HepG2 (cell line): ENCODE measurements around the gene STX5. TPM values are rescaled to one million over a fixed set of nuclear protein-coding genes. Genes with fewer than 3 reads are reported as not detected.

Source experiments
- ATAC-seq: fragments of 200-7000 bp; cut with Tn5 transposase; 3 replicates; pipeline ENCODE4 v1.9.1; 2020; ENCODE audit warnings: mild to moderate bottlenecking, moderate library complexity
- BruUV-seq: library from RNA; stranded (reverse); fragments of 400-500 nt; replicated peaks from 2 replicates; lab custom pipeline; 2021; lab: Mats Ljungman, UMichigan
- CTCF ChIA-PET: fragments of 300-600 bp; formaldehyde crosslinking; extraction: SDS; loops from one replicate; lab custom pipeline; 2021; ENCODE audit warnings: low total read pairs, inconsistent platforms, low intra/inter-chr PET ratio; lab: Yijun Ruan, JAX
- POLR2A ChIA-PET: fragments of 350-600 bp; sonication (Branson Sonifier 250); formaldehyde crosslinking; loops from one replicate; lab custom pipeline; 2020; ENCODE audit warnings: antibody characterized with exemption, inconsistent platforms; lab: Yijun Ruan, JAX
- DNase-seq: peaks from one replicate; pipeline ENCODE4 v3.0.0-alpha.2; 2015; ENCODE audit warnings: low spot score
- FAIRE-seq: peaks from 3 replicates; lab custom pipeline; 2011; peaks lifted over from hg19 to GRCh38; lab: Jason Lieb, UNC
- H2AFZ ChIP-seq: one replicate; pipeline ENCODE4 v1.6.1; 2011; ENCODE audit warnings: low read length, inconsistent platforms
- H3K27ac ChIP-seq: fragments of 300-600 bp; 3 replicates; pipeline ENCODE4 v1.8.0; 2011; ENCODE audit warnings: mixed run types, mild to moderate bottlenecking, mixed read lengths, low read length, inconsistent platforms; ENCODE audit not compliant: insufficient read depth; ENCODE audit errors: extremely low read length
- H3K27me3 ChIP-seq, 2 experiments: fragments of 200-600 bp in 1 of 2; 2 replicates in 1 of 2; 3 replicates in 1 of 2; pipeline versions ENCODE4 v1.6.0 to v1.8.0; 2011; ENCODE audit warnings: low read length in 2 of 2, mild to moderate bottlenecking in 2 of 2, moderate library complexity in 2 of 2, inconsistent platforms in 1 of 2; ENCODE audit not compliant: insufficient read depth in 2 of 2, control insufficient read depth in 1 of 2
- H3K36me3 ChIP-seq, 2 experiments: fragments of 200-600 bp in 1 of 2; replicated peaks in 1 of 2; 2 replicates in 1 of 2; 3 replicates in 1 of 2; pipeline versions ENCODE4 v1.5.1 to v1.8.0; 2011; ENCODE audit warnings: low read length in 2 of 2, inconsistent platforms in 1 of 2; ENCODE audit not compliant: insufficient read depth in 2 of 2, control insufficient read depth in 1 of 2
- H3K4me1 ChIP-seq: 2 replicates; pipeline ENCODE4 v1.5.1; 2012; ENCODE audit warnings: low read length, inconsistent platforms; ENCODE audit not compliant: insufficient read depth
- H3K4me2 ChIP-seq: 2 replicates; pipeline ENCODE4 v1.6.0; 2011; ENCODE audit warnings: low read depth, low read length, inconsistent platforms
- H3K4me3 ChIP-seq, 3 experiments: fragments of 200-600 bp in 1 of 3; sonication (generic), shearing (Covaris generic) in 1 of 3; replicated peaks in 1 of 3; 2 replicates each; pipeline ENCODE4 v1.5.1; 2011 to 2016; ENCODE audit warnings: low read length in 3 of 3, inconsistent platforms in 2 of 3, low read depth in 2 of 3, mild to moderate bottlenecking in 2 of 3, control low read depth in 1 of 3, mixed read lengths in 1 of 3; ENCODE audit not compliant: insufficient read depth in 1 of 3
- H3K79me2 ChIP-seq: one replicate; pipeline ENCODE4 v1.6.1; 2011; ENCODE audit warnings: low read length, inconsistent platforms; ENCODE audit not compliant: insufficient read depth
- H3K9ac ChIP-seq: 2 replicates; pipeline ENCODE4 v1.6.0; 2011; ENCODE audit warnings: mild to moderate bottlenecking, low read depth, low read length, inconsistent platforms; ENCODE audit not compliant: insufficient read depth
- H3K9me3 ChIP-seq: 2 replicates; pipeline ENCODE4 v1.5.1; 2012; ENCODE audit warnings: mild to moderate bottlenecking, low read length
- H4K20me1 ChIP-seq: 2 replicates; pipeline ENCODE4 v1.6.0; 2011; ENCODE audit warnings: inconsistent platforms, mild to moderate bottlenecking, low read length, moderate library complexity; ENCODE audit not compliant: insufficient read depth
- ARID2 ChIP-seq: sonication (generic); formaldehyde crosslinking; IDR thresholded peaks from 2 replicates; pipeline ENCODE4 v1.8.1; 2022; ENCODE audit warnings: mild to moderate bottlenecking, missing genetic modification reagents, borderline replicate concordance
- CBX1 ChIP-seq: IDR thresholded peaks from one replicate; pipeline ENCODE4 v1.6.1; 2016; ENCODE audit warnings: antibody characterized with exemption, low read depth
- DNMT3B ChIP-seq: conservative IDR thresholded peaks from 2 replicates; pipeline ENCODE4 v1.6.1; 2016; ENCODE audit warnings: missing biosample characterization, control low read depth
- HNF4A ChIP-seq: sonication (generic); formaldehyde crosslinking; IDR thresholded peaks from 2 replicates; pipeline ENCODE4 v1.4.0; 2020; ENCODE audit warnings: missing genetic modification reagents
- NBN ChIP-seq: fragments of 450-650 bp; conservative IDR thresholded peaks from 2 replicates; pipeline ENCODE4 v1.6.1; 2017
- PHF8 ChIP-seq: sonication (generic); formaldehyde crosslinking; IDR thresholded peaks from 2 replicates; pipeline ENCODE4 v1.5.0; 2020; ENCODE audit warnings: missing genetic modification reagents
- ZBTB20 ChIP-seq: sonication (generic); formaldehyde crosslinking; IDR thresholded peaks from 2 replicates; pipeline ENCODE4 v1.8.1; 2023; ENCODE audit warnings: missing genetic modification reagents, low read depth, mild to moderate bottlenecking, borderline replicate concordance
- ZNF121 ChIP-seq: sonication (generic); formaldehyde crosslinking; IDR thresholded peaks from 2 replicates; pipeline ENCODE4 v1.5.0; 2020; ENCODE audit warnings: mild to moderate bottlenecking, missing genetic modification reagents
- ZNF264 ChIP-seq: sonication (generic); formaldehyde crosslinking; IDR thresholded peaks from 2 replicates; pipeline ENCODE4 v1.4.0; 2020; ENCODE audit warnings: missing genetic modification reagents
- WGBS: methylation state at CpG from one replicate; pipeline ENCODE4 v1.1.6; 2017; ENCODE audit warnings: low lambda C conversion rate; 5-methylcytosine and 5-hydroxymethylcytosine counted together
- in situ Hi-C: cut with HindIII; loops from 2 replicates; pipeline ENCODE4 v1.10.0; 2017; ENCODE audit warnings: low pct_unique_long_range_greater_than_20kb; ENCODE audit not compliant: extremely low pct_ligation_motif_present
- intact Hi-C: fragments of 100-400 bp; cut with micrococcal nuclease; formaldehyde crosslinking; loops from one replicate; pipeline ENCODE4 v1.10.0; 2022; ENCODE audit not compliant: unreplicated experiment
- polyA plus RNA-seq, 8 experiments: library from polyadenylated mRNA; depleted of rRNA in 3 of 8; stranded (reverse) in 7 of 8; unstranded in 1 of 8; fragments of >200 nt; fragmentation: Illumina TruSeq in 4 of 8; extraction: Trizol in 4 of 8; gene quantifications; 2 replicates each; pipeline versions ENCODE4 v1.2.1 to v1.2.3, GENCODE V29; 2011 to 2016; ENCODE audit warnings: low read depth in 4 of 8, missing spikeins in 1 of 8, mixed read lengths in 1 of 8; ENCODE audit not compliant: insufficient read depth in 1 of 8
- total RNA-seq, 5 experiments: library from RNA; depleted of rRNA; stranded (reverse); fragments of >200 nt; fragmentation: Illumina TruSeq; extraction: Trizol; gene quantifications; 2 replicates each; pipeline ENCODE4 v1.2.3, GENCODE V29; 2016; ENCODE audit warnings: low read depth in 1 of 5
- TF ChIP-seq, protein P1 (sequence below): sonication (generic); formaldehyde crosslinking; IDR thresholded peaks from 2 replicates; pipeline ENCODE4 v1.4.0; 2020; ENCODE audit warnings: missing genetic modification reagents, borderline replicate concordance
- TF ChIP-seq, protein P2 (sequence below): sonication (generic); formaldehyde crosslinking; IDR thresholded peaks from 2 replicates; pipeline ENCODE4 v1.5.0; 2020; ENCODE audit warnings: missing genetic modification reagents
- TF ChIP-seq, protein P3 (sequence below): sonication (generic); formaldehyde crosslinking; IDR thresholded peaks from 2 replicates; pipeline ENCODE4 v1.4.0; 2020; ENCODE audit warnings: mild to moderate bottlenecking, low read depth, missing genetic modification reagents

The STX5 gene
- total and polyA plus RNA-seq, 2 of the 13 experiments (the other 11 are each of a cell fraction or from before 2014, with no cell fraction given) = 26.9 to 30.0 TPM

DNA sequence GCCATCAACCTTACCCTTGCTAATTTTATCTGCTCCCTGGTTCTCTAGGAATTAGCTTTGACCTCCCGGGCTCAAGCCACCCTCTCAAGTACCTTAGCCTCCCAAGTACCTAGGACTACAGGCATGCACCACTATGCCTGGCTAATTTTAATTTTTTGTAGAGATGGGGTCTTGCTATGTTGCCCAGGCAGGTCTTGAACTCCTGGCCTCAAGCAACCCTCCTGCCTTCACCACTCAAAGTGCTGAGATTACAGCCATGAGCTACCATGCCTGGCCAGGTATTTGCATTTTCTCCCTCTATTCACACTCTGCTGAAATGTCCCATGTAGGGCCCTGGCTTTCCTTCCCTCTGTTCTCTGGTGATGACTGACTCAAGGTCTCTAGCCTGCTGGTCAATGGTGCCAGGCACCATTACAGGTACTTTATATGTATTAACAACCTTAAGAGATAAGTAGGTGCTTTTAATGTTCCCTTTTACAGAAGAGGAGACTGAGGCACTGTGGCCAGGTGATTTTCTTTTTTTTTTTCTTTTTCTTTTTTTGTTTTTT lies 16.0 kb upstream of the STX5 start:
- no peak for FAIRE-seq
- CTCF ChIA-PET = no interaction called here
- DNase-seq = no peak
- H3K4me1 ChIP-seq = peaks cover 60% of the 10 kb centered on the region
- ATAC-seq = 0 out of 3 replicates have a peak, but pooled peaks have one; percentile 3
- BruUV-seq = no TSS peak
- no peak overlapping the region for H2AFZ ChIP-seq
- peaks cover 2% of the 10 kb centered on the region for H3K79me2 ChIP-seq
- peaks cover 5 to 11% of the 10 kb centered on the region in 2 experiments for H3K36me3 ChIP-seq
- no peak overlapping the region for H3K4me2 ChIP-seq
- no peak overlapping the region for H3K4me3 ChIP-seq
- WGBS = 61% methylated on average over 1 of the region's 1 CpG
- in situ Hi-C loops = no loop called here
- no peak overlapping the region for H3K9ac ChIP-seq
- TF ChIP-seq, protein P1, sequence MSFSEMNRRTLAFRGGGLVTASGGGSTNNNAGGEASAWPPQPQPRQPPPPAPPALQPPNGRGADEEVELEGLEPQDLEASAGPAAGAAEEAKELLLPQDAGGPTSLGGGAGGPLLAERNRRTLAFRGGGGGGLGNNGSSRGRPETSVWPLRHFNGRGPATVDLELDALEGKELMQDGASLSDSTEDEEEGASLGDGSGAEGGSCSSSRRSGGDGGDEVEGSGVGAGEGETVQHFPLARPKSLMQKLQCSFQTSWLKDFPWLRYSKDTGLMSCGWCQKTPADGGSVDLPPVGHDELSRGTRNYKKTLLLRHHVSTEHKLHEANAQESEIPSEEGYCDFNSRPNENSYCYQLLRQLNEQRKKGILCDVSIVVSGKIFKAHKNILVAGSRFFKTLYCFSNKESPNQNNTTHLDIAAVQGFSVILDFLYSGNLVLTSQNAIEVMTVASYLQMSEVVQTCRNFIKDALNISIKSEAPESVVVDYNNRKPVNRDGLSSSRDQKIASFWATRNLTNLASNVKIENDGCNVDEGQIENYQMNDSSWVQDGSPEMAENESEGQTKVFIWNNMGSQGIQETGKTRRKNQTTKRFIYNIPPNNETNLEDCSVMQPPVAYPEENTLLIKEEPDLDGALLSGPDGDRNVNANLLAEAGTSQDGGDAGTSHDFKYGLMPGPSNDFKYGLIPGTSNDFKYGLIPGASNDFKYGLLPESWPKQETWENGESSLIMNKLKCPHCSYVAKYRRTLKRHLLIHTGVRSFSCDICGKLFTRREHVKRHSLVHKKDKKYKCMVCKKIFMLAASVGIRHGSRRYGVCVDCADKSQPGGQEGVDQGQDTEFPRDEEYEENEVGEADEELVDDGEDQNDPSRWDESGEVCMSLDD (CRISPR knock-in tag) = no peak
- peak; percentile 63; the same call in 1 of the 2 replicates for TF ChIP-seq ZNF121 (CRISPR knock-in tag)
- TF ChIP-seq, all 625 proteins: peak for 1
- intact Hi-C loops = no loop called here
- Histone ChIP-seq H3K9me3 (no peaks in the 10 kb centered on the region), H3K27ac (no peak overlapping the region), H4K20me1 (peaks cover 12% of the 10 kb centered on the region), H3K27me3 (no peaks in the 10 kb centered on the region)
- POLR2A ChIA-PET = interaction anchor here (1.3 kb wide), 1 partner anchor 9 kb away, joined by 3 read pairs; no protein-coding TSS in a partner anchor

DNA sequence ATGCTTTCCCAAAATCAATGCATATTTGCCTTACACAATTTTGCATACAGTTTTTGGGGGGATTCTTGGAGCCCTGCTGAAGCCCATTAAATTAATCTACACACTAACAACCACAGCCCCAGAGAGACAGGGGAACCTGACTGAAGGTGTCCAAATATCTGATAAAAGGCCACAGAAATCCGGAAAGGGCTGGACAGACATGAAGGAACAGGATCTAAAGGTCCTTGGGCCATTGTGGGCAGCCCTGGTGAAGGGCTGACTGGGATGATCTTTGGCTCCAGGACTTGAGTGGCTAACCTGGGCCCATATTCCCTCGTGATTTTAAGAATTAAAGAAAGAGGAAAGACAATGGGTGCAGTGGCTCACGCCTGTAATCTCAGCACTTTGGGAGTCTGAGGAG lies 14.3 kb upstream of the STX5 start:
- BruUV-seq = no TSS peak
- no peaks in the 10 kb centered on the region for H3K36me3 ChIP-seq
- peaks cover 50% of the 10 kb centered on the region for H3K4me1 ChIP-seq
- intact Hi-C loops (no loop called here), in situ Hi-C loops (no loop called here)
- 0 out of 2 replicates have a peak overlapping the region, but pooled peaks have one; percentile 8 for H3K9ac ChIP-seq
- no peaks in the 10 kb centered on the region for H3K9me3 ChIP-seq
- H3K79me2 ChIP-seq = no peaks in the 10 kb centered on the region
- no peaks in the 10 kb centered on the region for H3K27me3 ChIP-seq
- H3K4me3 ChIP-seq = no peak overlapping the region
- ATAC-seq = peak; percentile 5; the same call in 1 of the 3 replicates
- H4K20me1 ChIP-seq = no peaks in the 10 kb centered on the region
- no peak for FAIRE-seq
- peak; percentile 69 for DNase-seq
- H2AFZ ChIP-seq = no peak overlapping the region
- H3K27ac ChIP-seq = peak overlapping the region; percentile 48
- peak overlapping the region; percentile 23; the same call in 1 of the 2 replicates for H3K4me2 ChIP-seq
- 25% methylated on average over 3 of the region's 3 CpGs for WGBS
- ChIA-PET CTCF (no interaction called here), POLR2A (interaction anchor here (4.9 kb wide), 1 partner anchor 10 kb away, joined by 51 read pairs; no protein-coding TSS in a partner anchor)
- TF ChIP-seq CBX1 (no peak), NBN (no peak), ZBTB20 (CRISPR knock-in tag) (no peak), ZNF121 (CRISPR knock-in tag) (no peak), PHF8 (CRISPR knock-in tag) (no peak), ZNF264 (CRISPR knock-in tag) (no peak), DNMT3B (CRISPR knock-in tag) (no peak), HNF4A (CRISPR knock-in tag) (peak; percentile 82), ARID2 (CRISPR knock-in tag) (no peak)
- TF ChIP-seq, protein P2, sequence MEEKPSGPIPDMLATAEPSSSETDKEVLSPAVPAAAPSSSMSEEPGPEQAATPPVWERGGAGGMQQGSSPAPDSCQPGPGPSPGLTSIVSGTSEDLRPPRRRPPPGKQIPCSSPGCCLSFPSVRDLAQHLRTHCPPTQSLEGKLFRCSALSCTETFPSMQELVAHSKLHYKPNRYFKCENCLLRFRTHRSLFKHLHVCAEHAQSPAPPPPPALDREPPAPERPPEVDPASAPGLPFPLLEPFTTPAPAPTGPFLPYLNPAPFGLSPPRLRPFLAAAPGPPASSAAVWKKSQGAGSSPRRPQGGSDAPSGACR = no peak
- TF ChIP-seq, protein P3, sequence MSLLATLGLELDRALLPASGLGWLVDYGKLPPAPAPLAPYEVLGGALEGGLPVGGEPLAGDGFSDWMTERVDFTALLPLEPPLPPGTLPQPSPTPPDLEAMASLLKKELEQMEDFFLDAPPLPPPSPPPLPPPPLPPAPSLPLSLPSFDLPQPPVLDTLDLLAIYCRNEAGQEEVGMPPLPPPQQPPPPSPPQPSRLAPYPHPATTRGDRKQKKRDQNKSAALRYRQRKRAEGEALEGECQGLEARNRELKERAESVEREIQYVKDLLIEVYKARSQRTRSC = no peak
